Loucy (cell line): Measurements from ENCODE around the gene GRID1.

Experiments
- EZH2phosphoT487 ChIP-seq: fragments of 200-600 bp; IDR thresholded peaks from 2 replicates; pipeline ENCODE4 v1.6.1; 2018; ENCODE audit warnings: antibody characterized with exemption, mild to moderate bottlenecking, moderate library complexity, borderline replicate concordance
- TF ChIP-seq, protein P1 (sequence below): fragments of 200-600 bp; sonication (generic); conservative IDR thresholded peaks from 2 replicates; pipeline ENCODE4 v1.5.1; 2014; ENCODE audit warnings: mild to moderate bottlenecking, antibody characterized with exemption, low read length

DNA sequence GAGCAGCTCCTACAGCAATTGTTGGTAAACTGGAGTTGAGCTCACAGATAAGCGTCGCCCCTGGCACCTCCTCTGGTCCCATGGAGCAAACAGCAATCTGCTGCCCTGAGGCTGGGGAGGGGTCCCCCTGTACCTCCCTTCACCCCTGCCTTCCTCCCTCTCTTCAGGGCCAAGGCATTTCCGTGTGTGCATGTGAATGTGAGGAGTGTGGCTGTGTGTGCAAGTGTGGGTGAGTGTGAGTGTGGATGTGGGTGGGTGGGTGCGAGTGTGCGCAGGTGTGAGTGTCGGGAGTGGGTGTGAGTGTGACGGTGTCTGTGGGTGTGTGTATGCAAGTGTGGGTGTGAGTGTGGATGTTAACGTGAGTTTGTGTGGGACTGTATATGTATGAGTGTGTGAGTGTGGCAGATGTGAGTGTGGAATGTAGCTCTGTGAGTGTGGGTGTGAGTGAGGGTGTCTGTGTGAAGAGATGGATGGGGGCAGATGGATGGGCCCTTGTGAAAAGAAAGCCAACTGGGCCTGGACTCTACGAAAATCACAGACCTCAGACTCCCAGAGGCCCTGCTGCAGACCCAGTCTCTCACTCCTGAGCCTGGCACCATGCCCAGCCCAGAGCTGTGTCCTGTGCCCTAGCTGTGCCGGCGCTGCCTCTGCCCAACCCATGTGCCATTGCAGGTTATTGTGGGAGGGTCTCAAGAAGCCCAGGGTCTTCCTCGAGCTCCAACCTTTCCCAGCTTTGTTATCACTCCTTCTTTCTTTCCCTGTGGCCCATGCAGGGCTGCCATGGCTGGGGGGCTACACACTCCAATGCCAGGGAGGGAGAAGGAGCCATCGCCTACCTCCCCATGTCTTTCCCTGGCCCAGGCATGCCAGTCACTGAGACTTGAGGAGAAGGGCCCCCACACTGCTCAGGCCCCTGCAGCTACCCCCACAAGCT lies 73.9 kb downstream of the GRID1 start:
- TF ChIP-seq, protein P1, sequence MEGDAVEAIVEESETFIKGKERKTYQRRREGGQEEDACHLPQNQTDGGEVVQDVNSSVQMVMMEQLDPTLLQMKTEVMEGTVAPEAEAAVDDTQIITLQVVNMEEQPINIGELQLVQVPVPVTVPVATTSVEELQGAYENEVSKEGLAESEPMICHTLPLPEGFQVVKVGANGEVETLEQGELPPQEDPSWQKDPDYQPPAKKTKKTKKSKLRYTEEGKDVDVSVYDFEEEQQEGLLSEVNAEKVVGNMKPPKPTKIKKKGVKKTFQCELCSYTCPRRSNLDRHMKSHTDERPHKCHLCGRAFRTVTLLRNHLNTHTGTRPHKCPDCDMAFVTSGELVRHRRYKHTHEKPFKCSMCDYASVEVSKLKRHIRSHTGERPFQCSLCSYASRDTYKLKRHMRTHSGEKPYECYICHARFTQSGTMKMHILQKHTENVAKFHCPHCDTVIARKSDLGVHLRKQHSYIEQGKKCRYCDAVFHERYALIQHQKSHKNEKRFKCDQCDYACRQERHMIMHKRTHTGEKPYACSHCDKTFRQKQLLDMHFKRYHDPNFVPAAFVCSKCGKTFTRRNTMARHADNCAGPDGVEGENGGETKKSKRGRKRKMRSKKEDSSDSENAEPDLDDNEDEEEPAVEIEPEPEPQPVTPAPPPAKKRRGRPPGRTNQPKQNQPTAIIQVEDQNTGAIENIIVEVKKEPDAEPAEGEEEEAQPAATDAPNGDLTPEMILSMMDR: no peak
- TF ChIP-seq EZH2phosphoT487: no peak
